H1 (cell line): ENCODE measurements around the gene CYP26A1. TPM values are rescaled to one million over a fixed set of nuclear protein-coding genes. Genes with fewer than 3 reads are reported as not detected.

Experiments
- BRCA1 ChIP-seq: IDR thresholded peaks from 2 replicates; pipeline ENCODE4 v1.6.1; 2012; ENCODE audit warnings: low read depth, low read length, improper control_type of control experiment
- CTBP2 ChIP-seq: IDR thresholded peaks from 2 replicates; pipeline ENCODE4 v1.7.0; 2011; ENCODE audit warnings: borderline replicate concordance, mild to moderate bottlenecking, moderate library complexity, mixed read lengths, low read length; ENCODE audit not compliant: insufficient read depth, insufficient read length
- EP300 ChIP-seq, 2 experiments: IDR thresholded peaks; 1 replicate in 1 of 2; 2 replicates in 1 of 2; pipeline ENCODE4 v1.6.1; 2011 to 2012; ENCODE audit warnings: low read depth in 2 of 2, low read length in 2 of 2, mild to moderate bottlenecking in 2 of 2, borderline replicate concordance in 1 of 2, inconsistent platforms in 1 of 2, moderate library complexity in 1 of 2
- HDAC2 ChIP-seq, 2 experiments: fragments of 300-600 bp in 1 of 2; sonication (generic) in 1 of 2; IDR thresholded peaks; 2 replicates each; pipeline ENCODE4 v1.6.1; 2011 to 2012; ENCODE audit warnings: low read depth in 2 of 2, low read length in 2 of 2, mild to moderate bottlenecking in 2 of 2, moderate library complexity in 2 of 2, borderline replicate concordance in 1 of 2, inconsistent platforms in 1 of 2
- POLR2A ChIP-seq, 2 experiments: IDR thresholded peaks; 1 replicate in 1 of 2; 2 replicates in 1 of 2; pipeline ENCODE4 v1.6.1; 2011; ENCODE audit warnings: low read depth in 2 of 2, low read length in 2 of 2, mild to moderate bottlenecking in 2 of 2; ENCODE audit errors: control extremely low read depth in 1 of 2
- POU5F1 ChIP-seq: IDR thresholded peaks from 2 replicates; pipeline ENCODE4 v1.6.1; 2011; ENCODE audit warnings: low read depth, mild to moderate bottlenecking, low read length, moderate library complexity
- RXRA ChIP-seq: IDR thresholded peaks from 2 replicates; pipeline ENCODE4 v1.6.1; 2011; ENCODE audit warnings: low read depth, mild to moderate bottlenecking, low read length, moderate library complexity; ENCODE audit not compliant: insufficient read depth
- SIX5 ChIP-seq: IDR thresholded peaks from 2 replicates; pipeline ENCODE4 v1.6.1; 2011; ENCODE audit warnings: mild to moderate bottlenecking, low read depth, low read length
- SP2 ChIP-seq: IDR thresholded peaks from 2 replicates; pipeline ENCODE4 v1.6.1; 2012; ENCODE audit warnings: mild to moderate bottlenecking, low read length, inconsistent platforms
- SUZ12 ChIP-seq: fragments of 200-600 bp; sonication (generic); IDR thresholded peaks from 2 replicates; pipeline ENCODE4 v1.6.1; 2012; ENCODE audit warnings: mild to moderate bottlenecking, inconsistent platforms, low read length, moderate library complexity, mixed read lengths
- TAF1 ChIP-seq: IDR thresholded peaks from 2 replicates; pipeline ENCODE4 v1.6.1; 2011; ENCODE audit warnings: mild to moderate bottlenecking, low read depth, low read length
- YY1 ChIP-seq: IDR thresholded peaks from 2 replicates; pipeline ENCODE4 v1.6.1; 2011; ENCODE audit warnings: low read depth, mild to moderate bottlenecking, low read length
- polyA plus RNA-seq, 7 experiments: library from polyadenylated mRNA; depleted of rRNA in 3 of 7; stranded (reverse) in 5 of 7; unstranded in 2 of 7; fragments of >200 nt in 5 of 7; fragments of 200-250 nt in 2 of 7; gene quantifications; 1 replicate in 5 of 7; 2 replicates in 1 of 7; 4 replicates in 1 of 7; pipeline versions ENCODE4 v1.2.1 to v1.2.3, GENCODE V29; 2011 to 2013; ENCODE audit warnings: missing spikeins in 2 of 7, mixed read lengths in 2 of 7
- total RNA-seq: library from RNA; stranded (reverse); fragmentation: NEBNext Ultra II Directional; extraction: Animal tissue kit (Norgen Biotek cat#: 25700); gene quantifications from 2 replicates; pipeline ENCODE4 v1.2.1, GENCODE V29; 2021
- TF ChIP-seq, protein P1 (sequence below), 3 experiments: IDR thresholded peaks; 1 replicate in 2 of 3; 2 replicates in 1 of 3; pipeline versions ENCODE4 v1.5.1 to v1.6.1; 2011; ENCODE audit warnings: low read length in 3 of 3, mild to moderate bottlenecking in 3 of 3, inconsistent platforms in 2 of 3, low read depth in 1 of 3, moderate library complexity in 1 of 3; ENCODE audit not compliant: insufficient read depth in 1 of 3; ENCODE audit errors: control extremely low read depth in 1 of 3
- TF ChIP-seq, protein P2 (sequence below): IDR thresholded peaks from 2 replicates; pipeline ENCODE4 v1.6.1; 2012; ENCODE audit warnings: low read length, inconsistent platforms
- TF ChIP-seq, protein P3 (sequence below): IDR thresholded peaks from 2 replicates; pipeline ENCODE4 v1.6.1; 2011; ENCODE audit warnings: low read depth, mild to moderate bottlenecking, low read length; ENCODE audit not compliant: insufficient read depth
- TF ChIP-seq, protein P4 (sequence below): IDR thresholded peaks from 2 replicates; pipeline ENCODE4 v1.6.1; 2011; ENCODE audit warnings: low read length, improper control_type of control experiment

Gene CYP26A1
- total and polyA plus RNA-seq, 2 of the 8 experiments (the other 6 are each of a cell fraction or from before 2014, with no cell fraction given), result 5.0 to 9.1 TPM

DNA sequence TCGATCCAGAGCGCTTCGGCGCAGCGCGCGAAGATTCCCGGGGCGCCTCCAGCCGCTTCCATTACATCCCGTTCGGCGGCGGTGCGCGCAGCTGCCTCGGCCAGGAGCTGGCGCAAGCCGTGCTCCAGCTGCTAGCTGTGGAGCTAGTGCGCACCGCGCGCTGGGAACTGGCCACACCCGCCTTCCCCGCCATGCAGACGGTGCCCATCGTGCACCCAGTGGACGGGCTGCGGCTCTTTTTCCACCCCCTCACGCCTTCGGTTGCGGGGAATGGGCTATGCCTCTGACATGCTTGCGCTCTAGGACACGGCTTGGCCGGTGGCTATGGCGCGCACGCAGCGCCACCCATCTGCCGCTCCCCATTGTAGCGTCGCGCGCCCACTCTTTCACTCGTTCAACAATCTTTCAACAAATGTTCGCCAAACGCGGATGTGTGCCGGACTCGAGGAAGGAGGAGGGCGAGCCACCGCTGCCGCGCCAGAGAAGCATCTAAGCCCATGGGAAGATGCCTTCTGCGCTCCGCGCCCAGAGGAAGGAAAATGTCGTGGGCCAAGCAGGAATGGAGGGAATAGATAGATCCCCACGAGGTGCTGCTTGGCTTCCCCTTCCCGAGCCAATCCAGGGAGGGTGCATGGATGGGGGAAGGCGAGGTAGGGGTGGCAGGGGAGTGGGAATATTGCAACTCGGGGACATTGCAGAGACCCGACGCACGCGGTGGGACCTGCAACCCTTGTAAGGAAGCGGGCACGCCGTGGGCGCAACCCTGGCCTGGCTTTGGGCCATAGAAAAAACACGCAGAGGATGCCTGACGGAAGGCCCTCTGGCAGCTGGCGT is 5.1 kb upstream of the CYP26A1 start (continued):
- TF ChIP-seq, protein P1, sequence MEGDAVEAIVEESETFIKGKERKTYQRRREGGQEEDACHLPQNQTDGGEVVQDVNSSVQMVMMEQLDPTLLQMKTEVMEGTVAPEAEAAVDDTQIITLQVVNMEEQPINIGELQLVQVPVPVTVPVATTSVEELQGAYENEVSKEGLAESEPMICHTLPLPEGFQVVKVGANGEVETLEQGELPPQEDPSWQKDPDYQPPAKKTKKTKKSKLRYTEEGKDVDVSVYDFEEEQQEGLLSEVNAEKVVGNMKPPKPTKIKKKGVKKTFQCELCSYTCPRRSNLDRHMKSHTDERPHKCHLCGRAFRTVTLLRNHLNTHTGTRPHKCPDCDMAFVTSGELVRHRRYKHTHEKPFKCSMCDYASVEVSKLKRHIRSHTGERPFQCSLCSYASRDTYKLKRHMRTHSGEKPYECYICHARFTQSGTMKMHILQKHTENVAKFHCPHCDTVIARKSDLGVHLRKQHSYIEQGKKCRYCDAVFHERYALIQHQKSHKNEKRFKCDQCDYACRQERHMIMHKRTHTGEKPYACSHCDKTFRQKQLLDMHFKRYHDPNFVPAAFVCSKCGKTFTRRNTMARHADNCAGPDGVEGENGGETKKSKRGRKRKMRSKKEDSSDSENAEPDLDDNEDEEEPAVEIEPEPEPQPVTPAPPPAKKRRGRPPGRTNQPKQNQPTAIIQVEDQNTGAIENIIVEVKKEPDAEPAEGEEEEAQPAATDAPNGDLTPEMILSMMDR (IDR thresholded peaks at IDR 0.05; ENCODE audit: control extremely low read depth in 1 of 3, insufficient read depth in 1 of 3, low read depth in 1 of 3, low read length in 3 of 3), result peak in 2 of 3 experiments; percentile 17 to 39; a peak in 3 of 4 replicates
- TF ChIP-seq CTBP2 (no peak), SIX5 (no peak), EP300 (IDR thresholded peaks at IDR 0.05; ENCODE audit: borderline replicate concordance in 1 of 2, low read depth in 2 of 2, low read length in 2 of 2) (no peak), SUZ12 (peak; percentile 100), YY1 (no peak), SP2 (no peak), BRCA1 (no peak), TAF1 (no peak), POLR2A (IDR thresholded peaks at IDR 0.05; ENCODE audit: control extremely low read depth in 1 of 2, low read depth in 2 of 2, low read length in 2 of 2) (no peak), POU5F1 (no peak), RXRA (no peak), HDAC2 (IDR thresholded peaks at IDR 0.05; ENCODE audit: borderline replicate concordance in 1 of 2, low read depth in 2 of 2, low read length in 2 of 2) (peak in 1 of 2 experiments; percentile 47; a peak in 1 of 4 replicates)
- TF ChIP-seq, protein P2, sequence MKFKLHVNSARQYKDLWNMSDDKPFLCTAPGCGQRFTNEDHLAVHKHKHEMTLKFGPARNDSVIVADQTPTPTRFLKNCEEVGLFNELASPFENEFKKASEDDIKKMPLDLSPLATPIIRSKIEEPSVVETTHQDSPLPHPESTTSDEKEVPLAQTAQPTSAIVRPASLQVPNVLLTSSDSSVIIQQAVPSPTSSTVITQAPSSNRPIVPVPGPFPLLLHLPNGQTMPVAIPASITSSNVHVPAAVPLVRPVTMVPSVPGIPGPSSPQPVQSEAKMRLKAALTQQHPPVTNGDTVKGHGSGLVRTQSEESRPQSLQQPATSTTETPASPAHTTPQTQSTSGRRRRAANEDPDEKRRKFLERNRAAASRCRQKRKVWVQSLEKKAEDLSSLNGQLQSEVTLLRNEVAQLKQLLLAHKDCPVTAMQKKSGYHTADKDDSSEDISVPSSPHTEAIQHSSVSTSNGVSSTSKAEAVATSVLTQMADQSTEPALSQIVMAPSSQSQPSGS, result no peak
- TF ChIP-seq, protein P3, sequence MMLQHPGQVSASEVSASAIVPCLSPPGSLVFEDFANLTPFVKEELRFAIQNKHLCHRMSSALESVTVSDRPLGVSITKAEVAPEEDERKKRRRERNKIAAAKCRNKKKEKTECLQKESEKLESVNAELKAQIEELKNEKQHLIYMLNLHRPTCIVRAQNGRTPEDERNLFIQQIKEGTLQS, result no peak
- TF ChIP-seq, protein P4, sequence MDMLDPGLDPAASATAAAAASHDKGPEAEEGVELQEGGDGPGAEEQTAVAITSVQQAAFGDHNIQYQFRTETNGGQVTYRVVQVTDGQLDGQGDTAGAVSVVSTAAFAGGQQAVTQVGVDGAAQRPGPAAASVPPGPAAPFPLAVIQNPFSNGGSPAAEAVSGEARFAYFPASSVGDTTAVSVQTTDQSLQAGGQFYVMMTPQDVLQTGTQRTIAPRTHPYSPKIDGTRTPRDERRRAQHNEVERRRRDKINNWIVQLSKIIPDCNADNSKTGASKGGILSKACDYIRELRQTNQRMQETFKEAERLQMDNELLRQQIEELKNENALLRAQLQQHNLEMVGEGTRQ, result no peak
